ENCODE data around the gene FLRT1. TPM values are rescaled to one million over a fixed set of nuclear protein-coding genes. Genes with fewer than 3 reads are reported as not detected.

The FLRT1 gene
- total and polyA plus RNA-seq, 2 of the 13 experiments (the other 11 are each of a cell fraction or from before 2014, with no cell fraction given) = 0.02 to 0.08 TPM

- in situ Hi-C loops (cut with HindIII; ENCODE audit: extremely low pct_ligation_motif_present, low pct_unique_long_range_greater_than_20kb) = no loop called here
- BruUV-seq (replicated peaks) = no TSS peak
- no peak for FAIRE-seq
- ChIA-PET CTCF (ENCODE audit: low intra/inter-chr PET ratio, low total read pairs) (no interaction called here), POLR2A (no interaction called here)
- intact Hi-C loops (cut with micrococcal nuclease; ENCODE audit: unreplicated experiment) = no loop called here
- Histone ChIP-seq H3K27ac (ENCODE audit: extremely low read length, insufficient read depth, low read length) (no peak overlapping the region), H4K20me1 (ENCODE audit: insufficient read depth, low read length) (0 out of 2 replicates have a peak, but pooled peaks cover 4% of the 10 kb centered on the region), H3K4me2 (ENCODE audit: low read depth, low read length) (no peak overlapping the region), H3K9ac (ENCODE audit: insufficient read depth, low read depth, low read length) (no peak overlapping the region), H3K9me3 (ENCODE audit: low read length) (peaks cover 10% of the 10 kb centered on the region; the same call in 1 of the 2 replicates), H2AFZ (ENCODE audit: low read length) (no peak overlapping the region), H3K4me1 (ENCODE audit: insufficient read depth, low read length) (peaks cover 5% of the 10 kb centered on the region), H3K4me3 (replicated peaks in 1 of 3; ENCODE audit: insufficient read depth in 1 of 3, low read depth in 2 of 3, low read length in 3 of 3) (no peak overlapping the region), H3K79me2 (ENCODE audit: insufficient read depth, low read length) (no peaks in the 10 kb centered on the region), H3K36me3 (replicated peaks in 1 of 2; ENCODE audit: control insufficient read depth in 1 of 2, insufficient read depth in 2 of 2, low read length in 2 of 2) (no peaks in the 10 kb centered on the region), H3K27me3 (ENCODE audit: control insufficient read depth in 1 of 2, insufficient read depth in 2 of 2, low read length in 2 of 2) (no peaks in the 10 kb centered on the region)
- 93% methylated on average over 16 of the region's 16 CpGs for WGBS (ENCODE audit: low lambda C conversion rate)
- DNase-seq (ENCODE audit: low spot score) = no peak
- ATAC-seq = no peak
- TF ChIP-seq DDIT3 (CRISPR knock-in tag; IDR thresholded peaks at IDR 0.05) (no peak), ZNF274 (CRISPR knock-in tag; IDR thresholded peaks at IDR 0.05) (no peak), SIX4 (CRISPR knock-in tag; IDR thresholded peaks at IDR 0.05) (no peak), NFYB (CRISPR knock-in tag; IDR thresholded peaks at IDR 0.05) (no peak), TIGD3 (CRISPR knock-in tag; IDR thresholded peaks at IDR 0.05; ENCODE audit: borderline replicate concordance) (no peak), TEF (CRISPR knock-in tag; IDR thresholded peaks at IDR 0.05) (no peak), GZF1 (CRISPR knock-in tag; IDR thresholded peaks at IDR 0.05) (no peak), FOSL2 (CRISPR knock-in tag; IDR thresholded peaks at IDR 0.05) (no peak), ZSCAN25 (CRISPR knock-in tag; IDR thresholded peaks at IDR 0.05) (no peak), ZNF441 (CRISPR knock-in tag; IDR thresholded peaks at IDR 0.05; ENCODE audit: borderline replicate concordance) (no peak), BCL3 (CRISPR knock-in tag; IDR thresholded peaks at IDR 0.05) (no peak), BATF2 (CRISPR knock-in tag; IDR thresholded peaks at IDR 0.05) (no peak), SRSF4 (IDR thresholded peaks at IDR 0.05; ENCODE audit: low read depth, low read length, poor library complexity, severe bottlenecking) (no peak), ZBTB49 (CRISPR knock-in tag; IDR thresholded peaks at IDR 0.05; ENCODE audit: borderline replicate concordance) (no peak), TCF7 (IDR thresholded peaks at IDR 0.05; ENCODE audit: low read depth) (no peak), CCDC6 (CRISPR knock-in tag; IDR thresholded peaks at IDR 0.05) (no peak), TOE1 (CRISPR knock-in tag; IDR thresholded peaks at IDR 0.05) (no peak)
Measured at GRCh38 chr11:64013141-64013896, 22.4 kb upstream of the FLRT1 start.
